Ovary (tissue), 9 donors: ENCODE data around the gene WFDC11. TPM values are rescaled to one million over a fixed set of nuclear protein-coding genes. Genes with fewer than 3 reads are reported as not detected.
"Not testable (repeated sequence)": the region's sequence is repeated elsewhere in the genome, so short reads cannot be mapped to it uniquely, and the experiment has no call there.

Experiments used
- DNase-seq, 5 donors: peaks; one replicate each; pipeline ENCODE4 v3.0.0-alpha.2; 2019 to 2020
- H3K27ac ChIP-seq, 2 donors: fragments of 200-600 bp; one replicate each; pipeline versions ENCODE4 v1.5.1 to v1.8.0; 2019 to 2022
- H3K27me3 ChIP-seq: fragments of 200-600 bp; one replicate; pipeline ENCODE4 v1.8.0; 2022
- H3K36me3 ChIP-seq: fragments of 200-600 bp; sonication (generic); one replicate; pipeline ENCODE4 v1.5.1; 2019
- H3K4me1 ChIP-seq: one replicate; pipeline ENCODE4 v1.8.1; 2013; ENCODE audit warnings: mild to moderate bottlenecking, moderate library complexity; ENCODE audit not compliant: insufficient read depth
- H3K4me3 ChIP-seq: fragments of 200-600 bp; sonication (generic); one replicate; pipeline ENCODE4 v1.5.1; 2017
- H3K9me3 ChIP-seq, 2 donors: fragments of 200-600 bp in 1 of 2; sonication (generic) in 1 of 2; one replicate each; pipeline versions ENCODE4 v1.5.1 to v1.8.1; 2013 to 2019; ENCODE audit warnings: mild to moderate bottlenecking in 1 of 2, moderate library complexity in 1 of 2
- EP300 ChIP-seq: sonication (generic); formaldehyde crosslinking; IDR thresholded peaks from one replicate; pipeline ENCODE4 v1.6.1; 2017; ENCODE audit warnings: antibody characterized with exemption
- POLR2A ChIP-seq: fragments of 450-650 bp; IDR thresholded peaks from one replicate; pipeline ENCODE4 v1.6.1; 2017; ENCODE audit warnings: antibody characterized with exemption, mild to moderate bottlenecking, moderate library complexity
- WGBS, 3 donors: extraction: QIAGEN DNeasy Blood & Tissue Kit in 1 of 3; methylation state at CpG; one replicate each; pipeline versions ENCODE4 v1.1.5 to v1.1.7; 2013 to 2017; 5-methylcytosine and 5-hydroxymethylcytosine counted together
- intact Hi-C, 4 donors: fragments of 100-400 bp; cut with DNase I; formaldehyde crosslinking; loops; one replicate each; pipeline versions ENCODE4 v1.11.0 to v1.15.1; 2022 to 2023
- polyA plus RNA-seq, 2 donors: library from polyadenylated mRNA; stranded (reverse); fragments of 200-250 nt in 1 of 2; fragments of 350-450 nt in 1 of 2; fragmentation: Illumina TruSeq in 1 of 2; extraction: RNeasy Lipid Tissue Mini Kit (QIAGEN cat#74804) in 1 of 2; gene quantifications; one replicate each; pipeline ENCODE4 v1.2.3, GENCODE V29; 2013 to 2014
- total RNA-seq, 7 donors: library from RNA; depleted of rRNA in 2 of 7; stranded (reverse); fragments of >200 nt in 2 of 7; fragmentation: NEBNext Ultra II Directional in 3 of 7; extraction: Animal tissue kit (Norgen Biotek cat#: 25700) in 3 of 7; gene quantifications; one replicate each; pipeline versions ENCODE4 v1.1.0 to v1.2.4, GENCODE V29; 2016 to 2023
- TF ChIP-seq, protein P1 (sequence below), 3 donors: fragments of 450-650 bp in 2 of 3; fragments of 200-600 bp in 1 of 3; IDR thresholded peaks; one replicate each; pipeline versions ENCODE4 v1.5.1 to v1.8.0; 2016 to 2022; ENCODE audit warnings: antibody characterized with exemption in 3 of 3, mild to moderate bottlenecking in 1 of 3
- donor health status: DM: no; HTN: no; CAD: no; lungs with moderate emphysema.
- donor health status: DM: no; HTN: no; CAD: no.
- donor health status: Bipolar disorder and iron deficiency.
- donor health status: DM: yes; HTN: yes; CAD: no.
- donor health status: DM: no; HTN: no; CAD: no.
- donor health status: DM: yes; HTN: yes; CAD: no.

The WFDC11 gene
- total and polyA plus RNA-seq, 9 donors = not detected

DNA sequence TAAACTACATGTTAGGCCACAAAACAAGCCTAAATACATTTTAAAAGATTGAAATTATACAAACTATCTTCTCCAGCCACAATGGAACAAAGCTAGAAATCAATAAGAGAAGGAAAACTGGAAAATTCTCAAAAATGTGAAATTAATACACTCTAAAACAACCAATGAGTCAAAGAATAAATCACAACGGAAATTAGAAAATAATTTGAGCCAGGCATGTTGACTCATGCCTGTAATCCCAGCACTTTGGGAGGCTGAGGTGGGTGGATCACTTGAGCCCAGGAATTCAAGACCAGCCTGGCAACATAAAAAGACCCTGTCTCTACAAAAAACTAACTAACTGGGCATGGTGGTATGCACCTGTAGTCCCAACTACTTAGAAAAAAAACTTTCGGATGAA lies 25.5 kb upstream of the WFDC11 start:
- WGBS, 3 donors = 86 to 89% (median 87%) methylated on average over 2 of the region's 2 CpGs
- Histone ChIP-seq H3K4me3 (no peak overlapping the region), H3K36me3 (no peaks in the 10 kb centered on the region), H3K9me3 (no peaks in the 10 kb centered on the region), H3K27ac (no peak overlapping the region), H3K4me1 (no peaks in the 10 kb centered on the region), H3K27me3 (no peaks in the 10 kb centered on the region)
- intact Hi-C loops = no loop called here
- no peak for DNase-seq
- TF ChIP-seq POLR2A (no peak), EP300 (no peak)
- TF ChIP-seq, protein P1, sequence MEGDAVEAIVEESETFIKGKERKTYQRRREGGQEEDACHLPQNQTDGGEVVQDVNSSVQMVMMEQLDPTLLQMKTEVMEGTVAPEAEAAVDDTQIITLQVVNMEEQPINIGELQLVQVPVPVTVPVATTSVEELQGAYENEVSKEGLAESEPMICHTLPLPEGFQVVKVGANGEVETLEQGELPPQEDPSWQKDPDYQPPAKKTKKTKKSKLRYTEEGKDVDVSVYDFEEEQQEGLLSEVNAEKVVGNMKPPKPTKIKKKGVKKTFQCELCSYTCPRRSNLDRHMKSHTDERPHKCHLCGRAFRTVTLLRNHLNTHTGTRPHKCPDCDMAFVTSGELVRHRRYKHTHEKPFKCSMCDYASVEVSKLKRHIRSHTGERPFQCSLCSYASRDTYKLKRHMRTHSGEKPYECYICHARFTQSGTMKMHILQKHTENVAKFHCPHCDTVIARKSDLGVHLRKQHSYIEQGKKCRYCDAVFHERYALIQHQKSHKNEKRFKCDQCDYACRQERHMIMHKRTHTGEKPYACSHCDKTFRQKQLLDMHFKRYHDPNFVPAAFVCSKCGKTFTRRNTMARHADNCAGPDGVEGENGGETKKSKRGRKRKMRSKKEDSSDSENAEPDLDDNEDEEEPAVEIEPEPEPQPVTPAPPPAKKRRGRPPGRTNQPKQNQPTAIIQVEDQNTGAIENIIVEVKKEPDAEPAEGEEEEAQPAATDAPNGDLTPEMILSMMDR (IDR thresholded peaks at IDR 0.05) = no peak

DNA sequence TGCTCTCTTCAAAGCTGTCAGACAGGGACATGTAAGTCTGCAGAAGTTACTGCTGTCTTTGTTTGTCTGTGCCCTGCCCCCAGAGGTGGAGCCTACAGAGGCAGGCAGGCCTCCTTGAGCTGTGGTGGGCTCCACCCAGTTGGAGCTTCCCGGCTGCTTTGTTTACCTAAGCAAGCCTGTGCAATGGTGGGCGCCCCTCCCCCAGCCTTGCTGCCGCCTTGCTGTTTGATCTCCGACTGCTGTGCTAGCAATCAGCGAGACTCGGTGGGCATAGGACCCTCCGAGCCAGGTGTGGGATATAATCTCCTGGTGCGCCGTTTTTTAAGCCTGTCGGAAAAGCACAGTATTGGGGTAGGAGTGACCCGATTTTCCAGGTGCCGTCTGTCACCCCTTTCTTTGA lies 23.3 kb upstream of the WFDC11 start:
- H3K4me1 ChIP-seq, H3K27ac ChIP-seq, H3K9me3 ChIP-seq, H3K4me3 ChIP-seq, DNase-seq, H3K27me3 ChIP-seq, intact Hi-C loops, H3K36me3 ChIP-seq: not testable (repeated sequence)
- 80 to 89% (median 82%) methylated on average over 12 of the region's 12 CpGs for WGBS, 3 donors

DNA sequence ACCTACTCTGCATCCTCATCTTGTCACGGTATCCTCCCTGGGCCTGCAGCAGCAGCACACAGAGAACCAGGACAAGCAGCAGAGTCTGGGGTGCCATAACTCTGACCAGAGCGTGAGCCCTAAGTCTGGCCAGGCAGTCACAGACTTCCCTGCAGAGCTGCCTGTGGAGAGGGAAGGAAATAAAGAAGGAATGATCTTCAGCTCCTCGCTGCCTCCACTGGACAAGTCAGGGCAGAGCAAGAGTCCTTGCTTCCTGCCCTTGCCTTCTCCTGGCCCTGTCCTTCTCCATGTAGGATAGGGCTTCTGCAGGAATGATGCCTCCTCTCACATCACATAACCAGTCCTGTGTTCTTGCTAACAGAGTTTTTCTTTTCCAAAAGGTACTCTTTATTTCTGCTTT lies 15.9 kb upstream of the WFDC11 start:
- intact Hi-C loops = no loop called here
- 56 to 65% (median 63%) methylated on average over 3 of the region's 3 CpGs for WGBS, 3 donors
- Histone ChIP-seq H3K9me3 (no peaks in the 10 kb centered on the region), H3K27ac (no peak overlapping the region), H3K4me1 (no peaks in the 10 kb centered on the region), H3K27me3 (no peaks in the 10 kb centered on the region), H3K4me3 (no peak overlapping the region), H3K36me3 (no peaks in the 10 kb centered on the region)
- TF ChIP-seq EP300 = no peak
- TF ChIP-seq, protein P1 (IDR thresholded peaks at IDR 0.05) = no peak
- no peak for TF ChIP-seq POLR2A
- DNase-seq = no peak

DNA sequence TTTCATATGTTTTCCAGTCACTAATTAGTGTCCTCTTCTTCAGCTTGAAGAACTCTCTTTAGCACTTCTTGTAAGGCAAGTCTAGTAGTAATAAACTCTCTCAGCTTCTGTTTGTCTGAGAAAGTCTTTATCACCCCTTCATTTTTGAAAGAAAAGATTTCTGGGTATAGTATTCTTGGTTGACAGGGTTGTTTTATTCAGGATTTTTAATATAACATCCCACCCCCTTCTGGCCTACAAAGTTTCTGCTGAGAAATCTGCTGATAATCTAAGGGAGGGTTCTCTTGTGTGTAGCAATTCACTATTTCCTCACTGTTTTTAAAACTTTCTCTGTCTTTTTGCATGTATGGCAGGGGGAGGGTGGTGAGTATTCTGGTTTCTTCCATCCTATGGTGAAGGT lies 9.6 kb upstream of the WFDC11 start:
- H3K4me3 ChIP-seq = no peak overlapping the region
- peaks cover 0 to 3% of the 10 kb centered on the region in 2 donors for H3K9me3 ChIP-seq
- H3K27me3 ChIP-seq = no peaks in the 10 kb centered on the region
- no peak for DNase-seq
- H3K27ac ChIP-seq = no peak overlapping the region
- TF ChIP-seq EP300 (no peak), POLR2A (no peak)
- TF ChIP-seq, protein P1 (IDR thresholded peaks at IDR 0.05) = no peak
- no peaks in the 10 kb centered on the region for H3K36me3 ChIP-seq
- no peaks in the 10 kb centered on the region for H3K4me1 ChIP-seq
- intact Hi-C loops = no loop called here

DNA sequence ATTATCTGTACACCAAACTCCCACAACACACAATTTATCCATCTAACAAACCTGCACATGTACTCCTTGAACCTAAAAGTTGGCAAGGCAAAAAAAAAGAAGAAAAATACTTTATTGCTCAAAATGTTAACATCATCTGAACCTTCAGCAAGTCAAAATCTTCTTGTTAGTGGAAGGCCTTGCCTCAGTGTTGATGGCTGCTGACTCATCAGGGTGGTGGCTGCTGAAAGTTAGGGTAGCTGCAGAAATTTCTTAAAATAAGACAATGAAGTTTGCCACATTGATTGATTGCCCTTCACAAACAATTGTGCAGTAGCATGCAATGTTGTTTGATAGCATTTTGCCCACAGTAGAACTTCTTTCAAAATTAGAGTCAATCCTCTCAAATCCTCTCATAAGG lies 2.7 kb upstream of the WFDC11 start:
- intact Hi-C loops = no loop called here
- no peaks in the 10 kb centered on the region for H3K4me1 ChIP-seq
- DNase-seq = no peak

DNA sequence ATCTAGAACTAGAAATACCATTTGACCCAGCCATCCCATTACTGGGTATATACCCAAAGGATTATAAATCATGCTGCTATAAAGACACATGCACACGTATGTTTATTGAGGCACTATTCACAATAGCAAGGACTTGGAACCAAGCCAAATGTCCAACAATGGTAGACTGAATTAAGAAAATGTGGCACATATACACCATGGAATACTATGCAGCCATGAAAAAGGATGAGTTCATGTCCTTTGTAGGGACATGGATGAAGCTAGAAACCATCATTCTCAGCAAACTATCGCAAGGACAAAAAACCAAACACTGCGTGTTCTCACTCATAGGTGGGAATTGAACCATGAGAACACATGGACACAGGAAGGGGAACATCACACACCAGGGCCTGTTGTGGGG lies 13.0 kb downstream of the WFDC11 start:
- H3K9me3 ChIP-seq, DNase-seq, H3K4me1 ChIP-seq, H3K4me3 ChIP-seq, H3K27ac ChIP-seq, H3K36me3 ChIP-seq, H3K27me3 ChIP-seq, intact Hi-C loops: not testable (repeated sequence)
- WGBS, 3 donors = 70 to 86% (median 78%) methylated on average over 3 of the region's 3 CpGs

More for the DNA sequence above, 2.7 kb upstream of the WFDC11 start:
- no peak overlapping the region for H3K27ac ChIP-seq
- no peak for TF ChIP-seq POLR2A
- TF ChIP-seq, protein P1 (IDR thresholded peaks at IDR 0.05) = no peak
- TF ChIP-seq EP300 = no peak
- no peaks in the 10 kb centered on the region for H3K36me3 ChIP-seq
- H3K9me3 ChIP-seq = no peaks in the 10 kb centered on the region
- H3K27me3 ChIP-seq = no peaks in the 10 kb centered on the region
- H3K4me3 ChIP-seq = no peak overlapping the region

DNA sequence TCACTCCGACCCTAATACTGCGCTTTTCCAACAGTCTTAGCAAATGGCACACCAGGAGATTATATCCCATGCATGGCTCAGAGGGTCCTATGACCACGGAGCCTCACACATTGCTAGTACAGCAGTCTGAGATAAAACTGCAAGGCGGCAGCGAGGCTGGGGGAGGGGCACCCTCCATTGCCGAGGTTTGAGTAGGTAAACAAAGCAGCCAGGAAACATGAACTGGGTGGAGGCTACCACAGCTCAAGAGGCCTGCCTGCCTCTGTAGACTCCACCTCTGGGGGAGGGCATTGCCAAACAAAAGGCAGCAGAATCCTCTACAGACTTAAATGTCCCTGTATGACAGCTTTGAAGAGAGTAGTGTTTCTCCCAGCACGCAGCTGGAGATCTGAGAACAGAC lies 18.3 kb downstream of the WFDC11 start:
- H3K27ac ChIP-seq, intact Hi-C loops, H3K9me3 ChIP-seq, H3K36me3 ChIP-seq, DNase-seq, H3K27me3 ChIP-seq, H3K4me1 ChIP-seq, H3K4me3 ChIP-seq: not testable (repeated sequence)
- 84 to 85% (median 85%) methylated on average over 7 of the region's 7 CpGs for WGBS, 3 donors
